Measurements from ENCODE around the gene POLR2E. TPM values are rescaled to one million over a fixed set of nuclear protein-coding genes. Genes with fewer than 3 reads are reported as not detected.
A peak's percentile ranks its signal among the peaks of the same experiment; 100 is the strongest.

POLR2E gene
- total and polyA plus RNA-seq, 9 of the 15 experiments (the other 6 are each of a cell fraction or from before 2014, with no cell fraction given), result 3.4 to 413 (median 244) TPM

GRCh38 chr19:1085053-1085658, 10.0 kb downstream of the POLR2E start (continued):
- TF ChIP-seq BRF2 (IDR thresholded peaks at IDR 0.05; ENCODE audit: borderline replicate concordance, insufficient read depth, insufficient read length), result no peak
- TF ChIP-seq HOMEZ (CRISPR knock-in tag; IDR thresholded peaks at IDR 0.05), result no peak
- no peak for TF ChIP-seq SMAD3 (CRISPR knock-in tag; conservative IDR thresholded peaks at IDR 0.05)
- TF ChIP-seq ZNF24 (IDR thresholded peaks at IDR 0.05), result no peak
- TF ChIP-seq ARHGAP35 (IDR thresholded peaks at IDR 0.05; ENCODE audit: partially characterized antibody), result peak; percentile 49
- no peak for TF ChIP-seq ZBTB1 (CRISPR knock-in tag; IDR thresholded peaks at IDR 0.05; ENCODE audit: borderline replicate concordance, low read depth)
- no peak for TF ChIP-seq ZC3H11A (IDR thresholded peaks at IDR 0.05; ENCODE audit: low read depth, low read length)
- TF ChIP-seq ZKSCAN1 (IDR thresholded peaks at IDR 0.05; ENCODE audit: low read depth, low read length), result no peak
- TF ChIP-seq JUNB (CRISPR knock-in tag; conservative IDR thresholded peaks at IDR 0.05), result no peak
- no peak for TF ChIP-seq PHF8 (IDR thresholded peaks at IDR 0.05; ENCODE audit: borderline replicate concordance, low read length)
- TF ChIP-seq DIDO1 (tag; IDR thresholded peaks at IDR 0.05; ENCODE audit: low read depth), result no peak
- TF ChIP-seq NFIX (CRISPR knock-in tag; IDR thresholded peaks at IDR 0.05; ENCODE audit: low read depth), result no peak
- TF ChIP-seq RBM25 (IDR thresholded peaks at IDR 0.05; ENCODE audit: low read depth, low read length, severe bottlenecking), result no peak
- no peak for TF ChIP-seq ZNF592 (IDR thresholded peaks at IDR 0.05)
- TF ChIP-seq CLOCK (CRISPR knock-in tag; IDR thresholded peaks at IDR 0.05; ENCODE audit: borderline replicate concordance), result no peak
- no peak for TF ChIP-seq THAP12 (CRISPR knock-in tag; IDR thresholded peaks at IDR 0.05)

Data from K562 (cell line).